GM18868 (cell line): ENCODE data around the gene FMC1.

ENCODE experiments used
- ATAC-seq: cut with Tn5 transposase; IDR thresholded peaks from one replicate; pipeline ENCODE4 v1.9.1; 2021; ENCODE audit warnings: mild to moderate bottlenecking, moderate library complexity; ENCODE audit not compliant: unreplicated experiment

FMC1 gene

DNA sequence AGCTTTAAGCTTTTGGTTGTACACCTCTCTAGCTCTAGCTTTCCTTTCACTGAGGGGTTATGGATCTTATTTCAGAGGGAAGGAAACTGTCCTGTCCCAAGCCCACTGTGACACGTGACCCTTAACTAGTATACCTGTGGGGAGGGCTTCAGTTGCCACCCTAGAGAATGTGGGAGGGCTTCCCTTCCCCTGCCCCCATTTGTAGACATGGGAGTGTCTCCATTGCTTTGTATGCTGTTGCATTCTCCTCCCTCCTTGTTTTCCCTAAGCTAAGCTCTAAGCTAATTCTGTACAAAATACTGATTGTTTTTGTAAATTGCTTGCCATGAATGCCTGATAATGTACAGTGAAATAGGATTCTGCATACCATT is 29.8 kb downstream of the FMC1 start:
- no peak for ATAC-seq

DNA sequence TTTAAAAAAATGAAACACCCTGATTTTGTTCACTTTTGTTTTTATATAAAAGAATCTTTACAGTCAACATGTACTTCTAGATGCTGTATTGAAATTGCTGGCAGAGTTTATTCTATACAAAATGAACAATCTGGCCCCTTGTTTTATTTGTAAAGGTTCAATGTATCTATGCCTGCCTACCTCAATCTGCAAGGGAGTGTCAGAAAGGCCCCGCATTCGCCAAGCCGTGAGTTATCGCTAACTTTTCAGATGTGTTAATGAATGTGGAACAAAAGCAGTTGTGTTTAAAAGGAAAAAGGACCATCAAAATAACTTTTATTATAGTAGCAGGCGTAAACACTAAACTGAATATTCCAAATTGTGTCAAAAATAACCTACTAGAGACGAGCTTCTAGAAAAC is 33.1 kb downstream of the FMC1 start:
- ATAC-seq: no peak

DNA sequence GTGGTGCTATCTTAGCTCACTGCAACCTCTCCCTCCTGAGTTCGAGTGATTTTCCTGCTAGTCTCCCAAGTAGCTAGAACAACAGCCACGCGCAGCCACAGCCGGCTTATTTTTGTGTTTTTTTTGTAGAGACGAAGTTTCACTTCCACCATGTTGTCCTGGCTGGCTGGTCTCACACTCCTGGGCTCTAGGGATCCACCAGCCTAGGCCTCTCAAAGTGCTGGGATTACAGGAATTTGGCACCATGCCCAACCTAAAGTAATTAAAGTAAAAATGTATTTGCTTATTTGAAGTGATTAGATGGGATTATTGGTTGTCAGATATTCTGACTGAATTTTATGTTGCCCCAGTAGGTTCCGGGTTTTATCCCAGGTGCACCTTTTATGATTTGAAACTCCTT is 41.3 kb downstream of the FMC1 start:
- no peak for ATAC-seq

DNA sequence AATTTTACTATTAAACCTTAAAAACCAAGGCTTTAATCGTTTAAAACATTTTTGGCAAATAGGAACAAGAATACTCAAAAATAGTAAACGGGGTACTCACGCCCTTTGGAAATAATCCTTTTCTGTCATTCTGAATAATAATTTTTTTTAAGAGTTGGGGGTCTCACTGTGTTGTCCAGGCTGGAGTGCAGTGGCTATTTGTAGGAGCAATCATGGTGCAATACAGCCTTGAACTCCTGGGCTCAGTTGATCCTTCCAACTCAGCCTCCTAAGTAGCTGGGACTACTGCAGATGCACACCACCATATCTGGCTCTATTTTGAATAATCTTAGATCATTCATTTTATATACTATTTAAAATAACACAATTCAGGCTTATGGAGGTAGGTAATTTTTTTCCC is 43.5 kb downstream of the FMC1 start:
- ATAC-seq: no peak

- ATAC-seq: no peak
Observed at GRCh38 chr7:139387594-139387993, 46.5 kb downstream of the FMC1 start.

GRCh38 chr7:139389091-139389490 is 48.0 kb downstream of the FMC1 start:
- no peak for ATAC-seq

DNA sequence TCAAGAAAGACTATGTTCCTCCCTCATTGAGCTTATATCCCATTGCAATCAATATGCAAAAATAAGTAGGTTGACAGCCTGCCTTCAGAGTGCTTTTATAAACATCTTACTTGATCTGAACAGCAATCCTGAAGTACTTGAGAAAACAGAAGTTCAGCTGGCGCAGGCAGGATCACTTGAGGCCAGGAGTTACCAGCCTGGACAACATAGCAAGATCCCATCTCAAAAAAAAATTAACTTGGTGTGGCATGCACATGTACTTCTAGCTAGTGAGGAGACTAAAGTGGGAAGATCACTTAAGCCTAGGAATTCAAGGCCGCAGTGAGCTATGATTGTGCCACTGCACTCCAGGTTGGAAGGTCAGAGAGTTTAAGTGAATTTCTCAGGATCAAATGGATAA is 48.6 kb downstream of the FMC1 start:
- no peak for ATAC-seq

- ATAC-seq: no peak
Observed at GRCh38 chr7:139393621-139394211, 52.6 kb downstream of the FMC1 start.

- ATAC-seq: no peak
Observed at GRCh38 chr7:139394540-139394939, 53.4 kb downstream of the FMC1 start.
